ENCODE data around the gene CCSER2.
"Not testable (repeated sequence)": the region's sequence is repeated elsewhere in the genome, so short reads cannot be mapped to it uniquely, and the experiment has no call there.

Gene CCSER2

GRCh38 chr10:84312816-84313215, 15.6 kb upstream of the CCSER2 start:
- TF ChIP-seq CTCF (conservative IDR thresholded peaks at IDR 0.05; ENCODE audit: low read length) = no peak

GRCh38 chr10:84314275-84314674, 14.1 kb upstream of the CCSER2 start:
- no peak for DNase-seq (ENCODE audit: low read depth)
- no peak for TF ChIP-seq CTCF (conservative IDR thresholded peaks at IDR 0.05; ENCODE audit: low read length)
- no peak overlapping the region for H3K4me3 ChIP-seq (ENCODE audit: low read length)

More at GRCh38 chr10:84312816-84313215, 15.6 kb upstream of the CCSER2 start:
- DNase-seq (ENCODE audit: low read depth) = no peak
- no peak overlapping the region for H3K4me3 ChIP-seq (ENCODE audit: low read length)

- H3K4me3 ChIP-seq (ENCODE audit: low read length) = no peak overlapping the region
- no peak for TF ChIP-seq CTCF (conservative IDR thresholded peaks at IDR 0.05; ENCODE audit: low read length)
- DNase-seq (ENCODE audit: low read depth) = no peak
These were observed 11.2 kb upstream of the CCSER2 start for GRCh38 chr10:84317174-84317573.

GRCh38 chr10:84321902-84322301, 6.5 kb upstream of the CCSER2 start:
- no peak for TF ChIP-seq CTCF (conservative IDR thresholded peaks at IDR 0.05; ENCODE audit: low read length)
- no peak for DNase-seq (ENCODE audit: low read depth)

GRCh38 chr10:84323566-84323965, 4.8 kb upstream of the CCSER2 start:
- not testable (repeated sequence) for DNase-seq (ENCODE audit: low read depth); H3K4me3 ChIP-seq (ENCODE audit: low read length)

More at GRCh38 chr10:84321902-84322301, 6.5 kb upstream of the CCSER2 start:
- no peak overlapping the region for H3K4me3 ChIP-seq (ENCODE audit: low read length)

- DNase-seq (ENCODE audit: low read depth); H3K4me3 ChIP-seq (ENCODE audit: low read length): not testable (repeated sequence)
These were observed 1.4 kb upstream of the CCSER2 start for GRCh38 chr10:84326995-84327394.

GRCh38 chr10:84329196-84329611, 815 bp downstream of the CCSER2 start:
- H3K4me3 ChIP-seq (ENCODE audit: low read length) = peak overlapping the region; percentile 80
- peak; percentile 42 for DNase-seq (ENCODE audit: low read depth)
- TF ChIP-seq CTCF (conservative IDR thresholded peaks at IDR 0.05; ENCODE audit: low read length) = no peak

- no peak for TF ChIP-seq CTCF (conservative IDR thresholded peaks at IDR 0.05; ENCODE audit: low read length)
- DNase-seq (ENCODE audit: low read depth) = no peak
- peak overlapping the region; percentile 80 for H3K4me3 ChIP-seq (ENCODE audit: low read length)
These were observed 1.7 kb downstream of the CCSER2 start for GRCh38 chr10:84329986-84330651.
